DOHH2 (cell line): ENCODE results near the gene PSMC5.

Source experiments
- CTCF ChIP-seq: fragments of 200-600 bp; sonication (generic); IDR thresholded peaks from one replicate; pipeline ENCODE4 v1.5.1; 2014; ENCODE audit warnings: antibody characterized with exemption, mild to moderate bottlenecking, low read depth, low read length; ENCODE audit not compliant: poor library complexity, severe bottlenecking
- EZH2phosphoT487 ChIP-seq: fragments of 200-600 bp; sonication (generic); IDR thresholded peaks from 2 replicates; pipeline ENCODE4 v1.6.1; 2017; ENCODE audit warnings: borderline replicate concordance, mild to moderate bottlenecking, antibody characterized with exemption, low read length, moderate library complexity, mixed read lengths

GRCh38 chr17:63786117-63786516, 41.1 kb upstream of the PSMC5 start:
- TF ChIP-seq CTCF (no peak), EZH2phosphoT487 (no peak)
